Esophagus muscularis mucosa (tissue), 4 donors: ENCODE data around the gene MEF2C. TPM values are rescaled to one million over a fixed set of nuclear protein-coding genes. Genes with fewer than 3 reads are reported as not detected.
A peak's percentile ranks its signal among the peaks of the same experiment; 100 is the strongest.

Experiments used
- DNase-seq: peaks from one replicate; pipeline ENCODE4 v3.0.0-alpha.2; 2017; ENCODE audit errors: extremely low spot score
- H3K27ac ChIP-seq, 4 donors: fragments of 200-600 bp; sonication (generic); replicated peaks in 1 of 4; 1 replicate in 3 of 4; 2 replicates in 1 of 4; pipeline ENCODE4 v1.5.1; 2016 to 2019; ENCODE audit warnings: mild to moderate bottlenecking in 1 of 4
- H3K27me3 ChIP-seq, 4 donors: fragments of 200-600 bp; sonication (generic); one replicate each; pipeline versions ENCODE4 v1.5.1 to v1.6.0; 2016 to 2019
- H3K36me3 ChIP-seq, 4 donors: fragments of 200-600 bp; sonication (generic); one replicate each; pipeline ENCODE4 v1.5.1; 2016 to 2019
- H3K4me1 ChIP-seq, 4 donors: fragments of 200-600 bp; sonication (generic); one replicate each; pipeline ENCODE4 v1.5.1; 2016 to 2019
- H3K4me3 ChIP-seq, 4 donors: fragments of 200-600 bp; sonication (generic); 1 replicate in 2 of 4; 2 replicates in 2 of 4; pipeline ENCODE4 v1.5.1; 2016 to 2019; ENCODE audit warnings: mild to moderate bottlenecking in 4 of 4, moderate library complexity in 1 of 4
- H3K9me3 ChIP-seq, 4 donors: fragments of 200-600 bp; sonication (generic); 1 replicate in 3 of 4; 2 replicates in 1 of 4; pipeline ENCODE4 v1.5.1; 2016 to 2019
- CTCF ChIP-seq, 3 experiments: fragments of 200-600 bp in 2 of 3; fragments of 450-650 bp in 1 of 3; sonication (generic) in 2 of 3; IDR thresholded peaks; one replicate each; pipeline ENCODE4 v1.5.1; 2017 to 2019; ENCODE audit warnings: antibody characterized with exemption in 3 of 3, mild to moderate bottlenecking in 2 of 3, moderate library complexity in 1 of 3
- EP300 ChIP-seq: sonication (generic); formaldehyde crosslinking; IDR thresholded peaks from one replicate; pipeline ENCODE4 v1.6.1; 2017; ENCODE audit warnings: antibody characterized with exemption
- POLR2A ChIP-seq: fragments of 450-650 bp; IDR thresholded peaks from one replicate; pipeline ENCODE4 v1.6.1; 2017; ENCODE audit warnings: antibody characterized with exemption, moderate library complexity, mild to moderate bottlenecking, low read depth
- POLR2AphosphoS5 ChIP-seq, 2 donors: sonication (generic); formaldehyde crosslinking; IDR thresholded peaks; one replicate each; pipeline ENCODE4 v1.6.1; 2017; ENCODE audit warnings: antibody characterized with exemption in 2 of 2
- WGBS: methylation state at CpG from one replicate; pipeline ENCODE4 v1.1.5; 2018; 5-methylcytosine and 5-hydroxymethylcytosine counted together
- intact Hi-C: fragments of 100-400 bp; cut with DNase I; formaldehyde crosslinking; loops from one replicate; pipeline ENCODE4 v1.15.1; 2023
- total RNA-seq, 4 donors: library from RNA; depleted of rRNA; stranded (reverse); fragments of >200 nt; gene quantifications; one replicate each; pipeline versions ENCODE4 v1.1.0 to v1.2.1, GENCODE V29; 2016

The MEF2C gene
- total RNA-seq, 4 donors from 2014 or later = 20.8 to 34.3 (median 29.0) TPM

- intact Hi-C loops = loop anchor here (5.0 kb wide), 1 partner anchor 42 kb away; no protein-coding TSS in a partner anchor
- TF ChIP-seq EP300 = no peak
- no peak for TF ChIP-seq POLR2AphosphoS5 (IDR thresholded peaks at IDR 0.05)
- no peak for TF ChIP-seq POLR2A
- TF ChIP-seq CTCF (IDR thresholded peaks at IDR 0.05) = no peak
- WGBS = 54% methylated on average over 3 of the region's 3 CpGs
- Histone ChIP-seq H3K27ac (peak overlapping the region; percentile 60 to 72 (median 69)), H3K36me3 (no peaks in the 10 kb centered on the region), H3K4me1 (peaks cover 46 to 75% (median 68%) of the 10 kb centered on the region in 4 donors), H3K4me3 (peak overlapping the region; percentile 8 to 29 (median 24)), H3K9me3 (no peaks in the 10 kb centered on the region), H3K27me3 (no peaks in the 10 kb centered on the region)
- no peak for DNase-seq
These were observed 53.2 kb downstream of the MEF2C start for GRCh38 chr5:88829775-88830174.

- H3K4me3 ChIP-seq = peak overlapping the region in 2 of 4 donors; percentile 8 to 29
- intact Hi-C loops = loop anchor here (5.0 kb wide), 1 partner anchor 42 kb away; no protein-coding TSS in a partner anchor
- peak overlapping the region; percentile 60 to 72 (median 69) for H3K27ac ChIP-seq
- TF ChIP-seq CTCF (IDR thresholded peaks at IDR 0.05) = peak in 2 of 3 experiments; percentile 21 to 49
- peak; percentile 26 to 43 for TF ChIP-seq POLR2AphosphoS5 (IDR thresholded peaks at IDR 0.05)
- TF ChIP-seq POLR2A = no peak
- TF ChIP-seq EP300 = no peak
- no peaks in the 10 kb centered on the region for H3K36me3 ChIP-seq
- H3K27me3 ChIP-seq = no peaks in the 10 kb centered on the region
- peaks cover 41 to 77% (median 70%) of the 10 kb centered on the region in 4 donors for H3K4me1 ChIP-seq
- 62% methylated on average over 3 of the region's 3 CpGs for WGBS
- H3K9me3 ChIP-seq = no peaks in the 10 kb centered on the region
- no peak for DNase-seq
These were observed 53.9 kb downstream of the MEF2C start for GRCh38 chr5:88829054-88829453.

GRCh38 chr5:88827997-88828396 is 55.0 kb downstream of the MEF2C start:
- Histone ChIP-seq H3K36me3 (peaks cover 0 to 4% (median 2%) of the 10 kb centered on the region in 4 donors), H3K4me1 (peaks cover 42 to 66% (median 61%) of the 10 kb centered on the region in 4 donors), H3K27ac (peak overlapping the region; percentile 60 to 72 (median 66)), H3K4me3 (no peak overlapping the region), H3K27me3 (no peaks in the 10 kb centered on the region), H3K9me3 (no peaks in the 10 kb centered on the region)
- WGBS = 82% methylated on average over 1 of the region's 1 CpG
- intact Hi-C loops = loop anchor here (5.0 kb wide), 1 partner anchor 41 kb away; no protein-coding TSS in a partner anchor
- TF ChIP-seq POLR2AphosphoS5 (IDR thresholded peaks at IDR 0.05) (no peak), POLR2A (no peak), EP300 (no peak), CTCF (IDR thresholded peaks at IDR 0.05) (no peak)
- DNase-seq = no peak

- WGBS = 53% methylated on average over 8 of the region's 8 CpGs
- intact Hi-C loops = loop anchor here (5.0 kb wide), 1 partner anchor 40 kb away; no protein-coding TSS in a partner anchor
- no peak for DNase-seq
These were observed 56.1 kb downstream of the MEF2C start for GRCh38 chr5:88826646-88827585.

More at GRCh38 chr5:88826646-88827585, 56.1 kb downstream of the MEF2C start:
- TF ChIP-seq CTCF (IDR thresholded peaks at IDR 0.05) (no peak), POLR2AphosphoS5 (IDR thresholded peaks at IDR 0.05) (peak; percentile 75 to 80), EP300 (peak; percentile 54), POLR2A (no peak)
- Histone ChIP-seq H3K27ac (peak overlapping the region; percentile 60 to 72 (median 66)), H3K36me3 (peaks cover 0 to 11% (median 8%) of the 10 kb centered on the region in 4 donors), H3K27me3 (no peaks in the 10 kb centered on the region), H3K4me3 (peak overlapping the region in 1 of 4 donors; percentile 4), H3K9me3 (no peaks in the 10 kb centered on the region), H3K4me1 (peaks cover 31 to 61% (median 53%) of the 10 kb centered on the region in 4 donors)
